LoVo (cell line): ENCODE data around the gene ACOX3.

Source experiments
- DNase-seq: peaks from one replicate; pipeline ENCODE4 v3.0.0-alpha.2; 2016; ENCODE audit warnings: low spot score

The ACOX3 gene

DNA sequence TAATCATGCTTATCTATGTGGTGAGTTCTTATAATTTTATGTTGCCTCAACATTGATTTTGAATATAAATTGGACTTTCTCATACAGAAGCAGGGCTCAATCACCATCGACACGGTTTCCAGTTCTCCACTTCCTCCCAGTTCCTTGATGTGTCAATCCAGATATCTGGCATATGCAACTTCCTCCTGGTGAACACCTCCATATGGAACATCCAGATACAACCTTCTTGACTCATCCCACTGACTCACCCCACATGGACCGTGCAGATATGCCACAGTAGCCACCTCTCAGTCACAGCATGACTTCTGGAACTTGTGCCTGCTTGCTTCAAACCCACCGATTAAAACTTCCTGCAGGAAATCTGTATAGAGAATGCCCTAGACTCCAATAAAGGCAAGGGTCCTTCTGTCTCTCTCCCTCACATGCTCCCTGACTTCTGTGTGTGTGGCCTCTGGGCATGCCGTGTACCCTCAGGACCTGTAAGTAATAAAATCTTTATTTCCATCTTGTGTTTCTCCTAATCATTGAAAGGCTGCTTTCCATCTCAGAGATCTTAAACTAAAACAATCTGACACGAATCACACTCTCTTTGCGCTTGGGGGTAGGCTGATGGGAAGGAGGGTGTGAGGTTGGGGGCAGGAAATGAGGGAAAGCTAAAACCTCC, 104.0 kb downstream of the ACOX3 start:
- peak; percentile 14 for DNase-seq

DNA sequence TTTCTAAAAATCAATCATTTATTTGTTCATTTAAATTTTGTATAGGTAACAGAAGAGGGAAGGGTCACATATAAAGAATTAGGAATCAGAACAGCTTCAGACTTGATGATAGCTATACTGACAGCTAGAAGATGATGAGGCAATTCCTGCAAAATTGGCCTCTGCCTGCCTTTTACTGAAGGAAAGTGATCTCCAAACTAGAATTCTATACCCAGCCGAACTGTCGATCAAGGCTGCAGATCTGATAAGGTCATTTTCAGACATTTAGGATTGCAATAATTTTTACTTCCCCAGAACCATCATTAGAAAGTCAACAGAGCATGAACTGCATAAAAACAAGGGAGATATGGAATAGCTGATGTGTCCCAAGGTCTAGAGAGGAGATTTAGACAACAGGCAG, 104.7 kb downstream of the ACOX3 start:
- no peak for DNase-seq

DNA sequence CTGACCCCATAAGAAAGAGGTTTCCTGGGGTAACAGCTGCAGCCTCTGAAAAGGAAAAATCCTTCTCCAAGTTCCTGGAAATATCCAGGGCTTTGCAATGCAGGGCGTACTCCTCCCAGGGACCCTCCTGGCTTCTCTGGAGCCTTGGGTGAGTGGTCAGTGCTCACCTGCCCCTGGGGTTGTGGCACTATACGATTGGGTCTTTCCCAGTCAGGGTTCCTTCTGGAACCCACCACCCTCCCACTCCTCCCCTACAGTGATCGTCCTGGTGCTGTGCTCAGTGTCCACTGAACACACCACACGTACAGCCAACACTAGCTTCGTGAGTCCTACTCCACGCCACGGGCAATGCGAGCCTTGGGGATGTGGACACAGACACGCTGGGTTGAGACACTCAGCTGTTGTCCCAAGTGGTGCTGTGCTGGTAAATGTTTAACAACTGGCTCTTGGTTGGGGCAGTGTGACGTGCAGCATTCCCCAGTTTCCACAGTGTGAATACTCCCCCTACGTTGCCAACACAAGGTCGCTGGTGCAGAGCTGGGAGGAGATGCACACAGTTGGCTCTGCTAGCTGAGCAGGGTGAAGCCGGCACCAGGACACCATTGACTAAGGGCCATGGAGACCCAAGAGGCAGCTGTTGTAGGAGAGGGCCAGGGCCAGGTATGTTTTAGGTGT, 105.6 kb downstream of the ACOX3 start:
- no peak for DNase-seq

DNA sequence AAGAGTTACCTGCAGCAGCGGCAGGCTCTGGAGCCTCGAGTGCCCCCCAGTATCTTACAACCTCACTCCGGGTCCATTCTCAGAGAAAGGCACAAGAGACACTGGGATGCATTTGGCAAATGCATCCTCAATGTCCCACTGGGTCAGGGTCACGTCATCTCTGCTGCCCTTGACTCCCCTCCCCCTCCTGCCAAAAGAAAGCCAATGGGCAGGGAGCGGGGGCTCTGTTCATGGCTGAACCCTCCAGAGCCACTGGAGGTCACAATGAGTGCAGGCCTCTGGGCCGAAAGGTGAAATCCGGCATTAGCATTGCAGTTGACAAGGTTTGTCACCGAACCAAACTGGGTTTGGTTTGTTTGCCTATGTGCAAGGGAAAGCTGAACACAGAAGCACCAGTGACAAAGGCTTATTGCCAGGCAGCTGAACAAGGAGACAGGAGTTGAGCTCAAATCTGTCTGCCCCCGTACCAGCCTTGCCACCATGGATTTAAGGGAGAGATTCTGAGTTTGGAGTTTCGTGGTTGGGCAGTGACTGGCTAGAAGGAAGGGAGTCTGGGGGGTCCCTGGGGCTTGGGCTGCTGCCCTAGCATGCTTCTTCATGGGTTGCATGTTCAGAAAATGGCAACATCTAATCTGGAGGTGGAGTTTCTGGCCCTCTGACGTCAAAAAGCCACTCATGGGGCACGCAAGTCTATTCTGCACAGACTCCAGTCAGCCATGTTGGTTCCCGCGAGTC, 106.6 kb downstream of the ACOX3 start:
- no peak for DNase-seq

DNA sequence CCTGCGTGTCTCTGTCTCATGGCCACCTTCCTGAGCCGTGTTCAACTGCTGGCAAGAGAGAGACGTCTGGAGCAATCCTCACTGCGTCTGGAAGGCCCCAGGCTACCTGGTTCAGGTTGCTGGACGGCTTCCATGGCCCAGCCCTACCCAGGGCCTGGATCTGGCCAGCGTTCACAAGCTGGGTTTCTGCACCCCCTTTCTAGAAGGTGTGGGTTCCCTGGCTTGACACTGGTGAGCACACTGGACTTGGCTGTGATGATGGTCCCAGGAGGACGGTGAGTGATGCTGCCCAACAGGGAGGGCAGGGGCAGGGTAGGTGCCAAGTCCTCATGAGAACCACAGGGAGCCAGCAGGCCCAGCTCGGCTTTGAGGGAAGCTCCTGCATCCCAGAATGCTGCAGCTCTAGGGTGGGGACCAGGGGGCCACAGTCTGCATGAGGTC, 107.6 kb downstream of the ACOX3 start:
- no peak for DNase-seq

DNA sequence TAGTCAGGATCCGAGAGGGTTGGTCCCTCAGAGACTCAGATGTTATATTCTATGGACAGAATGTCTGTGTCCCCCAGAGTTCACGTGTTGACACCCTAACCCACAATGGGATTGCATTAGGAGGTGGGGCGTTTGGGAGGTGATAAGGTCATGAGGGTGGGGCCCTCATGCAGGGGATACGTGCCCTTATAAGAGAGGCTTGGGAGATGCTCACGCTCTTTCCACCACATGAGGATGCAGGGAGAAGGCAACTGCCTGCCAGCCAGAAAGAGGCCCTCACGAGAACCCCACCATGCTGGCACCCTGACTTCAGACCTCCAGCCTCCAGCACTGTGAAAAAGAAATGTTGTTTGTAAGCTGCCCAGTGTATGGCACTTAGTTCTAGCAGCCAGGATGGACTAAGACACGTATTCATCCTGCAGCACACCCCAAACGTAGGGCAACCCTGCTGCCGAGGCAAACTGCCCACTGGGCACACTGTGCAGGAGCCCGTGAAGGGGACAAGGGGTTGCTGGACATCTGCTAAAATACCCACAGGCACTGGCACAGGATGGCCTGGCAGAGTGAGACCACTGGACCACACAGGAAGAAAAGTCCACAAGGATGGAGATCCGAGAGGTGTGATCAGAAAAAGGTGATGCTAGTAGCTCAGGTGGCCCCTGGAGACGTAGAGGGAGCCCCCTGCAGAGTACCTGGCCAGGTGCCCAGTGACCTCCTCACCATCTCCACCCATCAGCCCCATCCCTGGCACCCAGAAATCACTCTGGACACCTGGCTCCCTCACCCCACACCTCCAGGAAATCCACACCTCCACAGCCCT, 108.3 kb downstream of the ACOX3 start:
- DNase-seq = no peak

DNA sequence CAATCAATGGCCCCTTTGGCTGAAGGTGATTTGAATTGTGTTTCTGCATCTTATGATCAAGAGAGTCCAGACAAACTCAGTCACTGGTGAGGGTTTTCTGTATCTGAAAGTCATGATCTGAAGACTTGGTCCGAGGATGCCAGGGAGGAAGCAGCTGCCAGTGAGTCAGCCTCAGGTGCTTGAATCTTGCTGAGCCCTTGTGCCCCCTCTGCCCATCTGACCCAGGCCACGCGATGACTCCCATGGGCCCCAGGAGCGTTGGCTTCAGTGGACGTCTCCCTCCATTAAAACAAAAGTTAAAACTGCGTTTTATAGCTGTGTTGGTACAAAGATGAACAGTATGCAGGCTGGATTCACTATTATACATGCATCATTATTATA, 109.0 kb downstream of the ACOX3 start:
- no peak for DNase-seq

DNA sequence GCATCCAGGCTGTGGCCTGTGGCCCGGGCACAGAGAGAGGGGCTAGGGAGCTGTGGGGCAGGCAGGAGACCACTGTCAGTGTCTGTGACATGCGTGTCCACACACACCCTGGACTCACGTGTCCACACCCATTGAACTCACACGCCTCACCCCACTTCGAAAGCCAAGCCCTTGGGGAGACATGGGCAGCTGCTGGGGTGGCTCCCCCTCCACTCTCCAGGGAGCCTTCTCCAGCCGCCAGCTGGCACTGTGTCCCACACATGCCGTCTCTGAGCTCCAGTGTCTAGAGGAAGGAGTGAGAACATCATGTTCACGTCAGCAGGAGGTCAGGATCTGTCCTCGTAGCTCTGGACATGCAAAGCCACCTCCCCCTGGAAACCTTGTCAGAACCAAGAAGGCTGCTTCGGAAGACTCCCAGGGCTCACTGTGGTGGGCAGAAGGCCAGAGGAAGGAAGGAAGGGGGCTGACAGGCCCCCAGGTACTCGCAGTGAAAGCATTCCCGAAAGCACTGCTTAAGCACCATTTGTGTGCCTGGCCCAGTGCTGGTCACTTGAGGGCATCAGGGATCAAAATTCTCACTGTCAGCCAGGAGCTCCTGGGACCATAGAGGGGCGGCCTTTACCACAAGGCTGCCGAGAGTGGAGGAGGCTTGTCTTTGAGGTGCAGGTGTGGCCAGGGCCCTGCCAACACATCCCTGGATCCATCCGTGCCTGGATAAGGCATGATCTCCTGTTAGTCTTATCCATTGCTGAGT, 109.5 kb downstream of the ACOX3 start:
- DNase-seq = no peak

DNA sequence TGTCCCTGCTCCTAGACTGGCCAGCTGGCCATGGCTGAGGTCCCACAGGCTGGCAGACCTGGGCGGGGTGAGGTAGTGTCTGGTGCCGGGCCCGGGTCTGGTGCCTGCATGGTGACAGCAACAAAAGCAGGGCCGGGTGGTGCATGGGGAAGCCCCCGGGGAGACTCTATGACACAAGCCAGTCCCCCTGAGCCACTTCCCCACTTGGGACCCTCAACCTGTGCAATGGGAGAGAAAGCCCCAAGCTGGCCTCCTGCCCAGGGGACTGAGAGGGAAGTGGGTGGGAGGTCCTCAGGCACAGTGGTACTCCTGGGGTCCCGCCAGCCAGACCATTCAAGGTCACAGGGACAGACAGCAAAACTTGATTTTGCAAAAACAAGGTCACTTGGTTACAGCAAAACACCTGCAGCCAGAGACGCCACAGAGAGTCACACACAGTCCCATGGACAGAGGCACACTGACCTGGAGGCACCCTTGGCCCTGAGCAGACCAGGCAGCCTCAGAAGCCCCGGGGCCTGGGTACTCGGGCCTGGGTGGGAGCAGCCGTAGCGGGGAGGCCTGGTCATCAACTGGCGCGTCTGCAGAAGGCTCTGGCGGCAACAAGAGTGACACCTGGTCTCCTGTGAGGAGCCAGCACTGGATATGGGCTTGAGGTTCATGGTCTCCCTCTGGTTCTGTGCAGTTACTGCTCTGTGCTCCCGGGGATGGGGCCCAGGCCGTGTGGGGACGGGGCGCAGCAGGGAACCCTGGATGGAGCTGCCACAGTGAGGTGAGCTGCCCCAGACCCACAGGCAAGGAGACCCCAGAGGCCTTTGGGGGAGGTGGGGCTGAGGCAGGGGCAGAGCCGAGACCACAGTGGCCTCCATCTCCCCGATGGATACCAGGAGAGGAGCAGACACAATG, 110.4 kb downstream of the ACOX3 start:
- DNase-seq = no peak

DNA sequence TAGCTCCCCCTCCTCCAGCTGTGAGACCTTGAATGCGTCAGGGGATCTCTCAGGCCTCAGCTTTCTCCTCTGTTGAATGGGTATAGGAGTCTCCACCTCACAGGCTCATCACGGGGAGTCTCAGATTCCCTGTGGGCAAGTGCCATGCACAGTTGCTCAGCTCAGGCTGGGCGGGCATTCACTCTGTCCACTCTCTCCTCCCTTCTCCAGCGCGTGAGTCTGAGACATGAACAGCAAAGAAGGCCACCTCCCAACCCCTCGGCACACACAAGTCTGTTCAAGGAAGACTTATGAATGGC, 111.0 kb downstream of the ACOX3 start:
- no peak for DNase-seq

DNA sequence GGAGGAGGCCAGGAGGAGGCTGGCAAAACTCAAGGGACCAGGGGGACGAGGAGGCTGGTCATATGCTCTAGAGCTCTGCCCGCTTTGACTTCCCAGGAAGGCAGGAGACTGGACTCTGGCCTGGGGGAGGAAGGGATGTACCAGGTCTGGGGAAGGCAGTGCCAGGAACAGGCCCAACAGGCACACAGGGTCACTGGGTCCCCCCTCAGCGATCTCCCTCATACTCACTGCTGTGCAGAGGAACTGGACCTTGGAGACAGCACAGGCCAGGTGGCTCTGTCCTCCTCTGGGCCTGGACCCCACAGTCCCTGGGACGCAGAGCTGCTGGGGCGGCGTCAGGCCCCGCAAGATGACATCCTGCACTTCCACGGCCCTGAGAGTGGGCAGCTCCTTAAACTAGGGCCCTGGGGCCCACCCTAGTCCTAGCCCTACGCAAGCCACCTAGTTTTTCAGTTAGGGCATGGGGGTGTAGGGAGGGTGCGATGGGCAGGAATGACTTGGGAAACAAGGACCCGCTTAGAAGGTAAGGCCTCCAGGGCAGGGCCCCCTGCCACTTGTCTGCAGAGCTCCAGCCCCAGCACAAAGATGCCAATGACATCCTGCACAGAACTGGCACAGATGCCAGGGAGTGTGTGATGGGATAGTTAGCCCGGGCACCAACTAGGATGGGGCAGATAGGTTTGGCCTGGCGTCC, 111.5 kb downstream of the ACOX3 start:
- no peak for DNase-seq

DNA sequence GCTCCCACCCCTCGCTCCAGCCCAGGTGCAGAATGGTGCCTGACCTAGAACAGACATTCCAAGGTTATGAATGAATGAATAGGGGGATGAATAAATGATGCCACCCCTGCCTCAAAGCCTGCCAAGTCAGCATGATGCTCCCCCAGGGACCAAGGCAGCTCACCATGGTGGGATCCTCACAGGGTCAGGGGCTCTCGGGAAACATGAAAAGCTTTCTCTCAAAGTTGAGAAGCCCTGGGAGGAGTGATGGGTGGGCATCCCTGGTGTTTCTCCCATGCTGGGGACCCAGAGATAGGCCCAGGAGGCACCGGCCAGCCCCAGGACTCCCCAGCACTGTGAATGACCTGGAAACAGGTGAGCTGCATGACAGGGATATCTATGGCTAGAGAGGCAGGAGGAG, 112.1 kb downstream of the ACOX3 start:
- no peak for DNase-seq

DNA sequence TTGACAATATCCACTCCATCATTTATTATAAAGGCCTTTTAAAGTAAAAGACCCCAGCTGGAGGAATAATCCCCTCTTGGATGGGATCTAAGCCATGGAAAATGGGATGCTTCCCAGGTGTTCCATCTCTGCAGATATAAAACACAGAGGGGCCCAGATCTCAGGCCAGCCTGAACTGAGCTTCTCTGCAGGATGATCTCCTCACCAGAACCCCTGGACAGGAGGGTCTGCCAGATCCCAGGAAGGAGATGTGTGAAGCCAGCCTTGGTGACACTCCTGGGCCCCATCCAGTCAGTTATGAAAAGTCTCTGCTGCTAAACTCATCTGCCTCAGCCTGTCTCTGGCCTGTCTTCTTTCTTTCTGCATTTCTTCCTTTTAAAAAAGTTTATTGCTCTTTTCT, 114.3 kb downstream of the ACOX3 start:
- DNase-seq = no peak

DNA sequence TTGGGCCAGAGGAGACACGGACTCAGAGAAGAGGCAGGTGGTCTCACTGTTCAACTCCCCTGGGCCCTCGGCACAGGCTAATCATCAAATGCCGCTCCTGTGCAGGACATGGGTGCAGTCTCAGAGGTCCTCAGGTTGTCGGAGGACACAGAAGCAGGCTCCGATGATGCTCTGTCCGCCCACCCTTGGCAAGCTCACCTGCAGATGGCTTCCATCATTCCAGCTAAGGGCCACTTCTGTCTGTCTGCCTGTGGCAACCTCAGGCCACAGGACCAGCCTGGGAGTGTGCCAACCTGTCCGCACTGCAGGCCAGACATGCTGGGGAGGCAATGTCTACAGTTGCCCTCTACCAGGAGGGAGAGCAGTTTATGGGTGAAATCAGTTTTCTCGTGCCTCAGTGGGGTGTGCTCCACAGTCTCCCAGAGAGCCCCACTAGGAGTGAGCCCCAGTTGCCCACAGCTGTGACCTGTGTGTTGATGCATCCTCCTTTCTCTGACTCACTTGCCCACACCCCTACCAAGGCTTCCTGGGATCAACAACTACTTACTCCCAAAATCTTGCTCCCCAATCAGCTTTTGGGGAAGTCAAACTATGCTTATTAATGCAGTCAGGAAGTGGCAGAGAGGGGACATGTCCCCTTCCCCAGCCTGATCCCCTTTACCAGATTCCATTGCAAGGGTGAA, 115.1 kb downstream of the ACOX3 start:
- DNase-seq = no peak

DNA sequence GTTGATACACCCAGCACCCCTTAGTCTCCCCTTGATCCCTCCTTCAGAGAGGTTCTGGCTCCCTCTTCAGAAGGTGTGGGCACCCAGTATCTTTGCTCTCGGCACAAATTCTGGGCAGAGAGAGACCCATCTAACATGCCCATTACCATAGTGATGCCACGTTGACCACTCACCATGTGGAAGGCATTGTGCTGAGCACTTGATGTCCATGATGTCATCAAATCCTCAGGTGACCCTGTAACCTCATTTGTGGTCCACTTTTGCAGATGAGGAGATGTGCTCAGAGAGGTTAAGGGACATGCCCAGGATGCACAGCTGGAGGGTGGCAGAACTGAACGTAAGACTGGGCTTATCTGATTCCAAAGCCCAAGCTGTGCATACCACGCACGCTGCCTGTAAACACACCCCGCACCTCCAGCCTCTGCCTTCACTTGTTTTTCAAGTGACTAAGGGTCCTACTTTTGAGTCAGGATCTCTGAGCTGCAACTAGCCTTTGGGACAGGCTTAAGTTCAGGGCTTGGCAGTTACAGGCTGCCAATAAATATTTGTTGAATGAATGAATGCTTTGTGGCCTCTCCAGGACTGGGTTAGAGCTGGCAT, 115.8 kb downstream of the ACOX3 start:
- no peak for DNase-seq

DNA sequence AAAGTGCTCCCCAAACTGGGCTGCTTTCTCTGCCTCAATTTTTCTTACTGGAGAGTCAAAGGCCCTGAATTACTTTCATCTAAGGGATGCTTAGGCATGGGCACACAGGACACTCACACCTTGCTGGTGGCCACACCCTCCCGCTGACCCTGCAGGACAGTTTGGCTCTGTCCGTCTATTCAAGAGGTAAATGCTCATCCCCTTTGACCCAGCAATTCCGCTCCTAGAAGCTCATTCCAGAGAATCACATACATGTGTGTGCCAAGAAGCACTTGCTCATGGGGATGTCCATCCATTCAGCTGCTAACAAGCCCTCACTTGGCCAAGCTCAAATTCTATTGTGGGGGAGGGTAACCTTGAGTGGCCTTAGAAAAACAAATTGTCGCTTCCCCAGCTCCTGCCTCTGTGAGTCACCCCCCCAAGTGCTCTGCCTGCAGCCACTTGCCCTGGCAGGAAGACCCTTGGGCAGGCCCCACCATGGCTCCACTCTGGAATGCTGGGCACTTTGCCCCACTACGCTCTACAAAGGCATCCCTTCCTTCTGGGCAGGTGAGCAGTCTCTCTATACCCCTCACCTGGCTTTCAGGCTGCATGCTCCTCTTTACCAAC, 116.5 kb downstream of the ACOX3 start:
- no peak for DNase-seq

DNA sequence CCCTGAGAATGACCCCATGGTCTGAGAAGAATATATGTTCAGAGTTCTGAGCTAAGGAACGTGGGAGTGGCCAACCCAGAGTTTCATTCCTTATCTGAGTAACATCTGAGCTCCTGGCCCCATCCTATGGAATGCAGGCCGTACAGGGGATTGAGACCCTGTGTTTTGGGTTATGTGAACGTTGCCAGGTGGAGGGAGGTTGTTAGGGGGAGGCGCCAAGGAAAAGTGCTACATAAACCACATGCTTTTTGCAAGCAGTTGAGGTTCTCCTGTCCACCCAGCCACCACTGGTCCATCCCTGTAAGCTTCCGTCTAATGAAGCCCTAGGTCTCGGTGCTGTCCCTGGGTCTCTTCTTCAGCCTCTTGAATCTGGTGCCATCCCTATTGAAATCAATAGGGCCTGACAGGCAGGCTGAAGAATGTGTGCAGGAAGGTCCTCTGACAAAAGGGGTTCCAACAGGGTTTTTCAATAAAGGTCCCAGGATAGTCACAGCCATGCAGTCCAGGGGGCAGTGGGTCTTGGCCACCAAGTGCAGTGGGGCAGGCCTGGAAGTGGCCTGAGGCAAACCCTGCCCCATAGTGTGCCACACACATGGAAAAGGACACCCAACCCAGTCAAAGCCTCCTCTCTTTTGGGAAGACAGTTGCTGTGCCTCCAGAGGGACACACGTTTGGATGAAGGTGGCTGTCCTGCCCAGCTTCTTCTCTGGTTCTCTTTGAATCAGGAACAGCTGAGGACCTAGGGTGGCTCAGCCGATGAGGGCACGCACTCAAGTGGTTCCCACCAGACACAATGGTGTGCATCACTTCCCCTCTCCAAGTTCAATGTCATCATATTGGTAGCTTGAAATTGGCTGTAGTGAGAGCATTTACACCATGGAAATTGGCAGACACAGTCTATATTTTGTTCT, 117.5 kb downstream of the ACOX3 start:
- DNase-seq = no peak

DNA sequence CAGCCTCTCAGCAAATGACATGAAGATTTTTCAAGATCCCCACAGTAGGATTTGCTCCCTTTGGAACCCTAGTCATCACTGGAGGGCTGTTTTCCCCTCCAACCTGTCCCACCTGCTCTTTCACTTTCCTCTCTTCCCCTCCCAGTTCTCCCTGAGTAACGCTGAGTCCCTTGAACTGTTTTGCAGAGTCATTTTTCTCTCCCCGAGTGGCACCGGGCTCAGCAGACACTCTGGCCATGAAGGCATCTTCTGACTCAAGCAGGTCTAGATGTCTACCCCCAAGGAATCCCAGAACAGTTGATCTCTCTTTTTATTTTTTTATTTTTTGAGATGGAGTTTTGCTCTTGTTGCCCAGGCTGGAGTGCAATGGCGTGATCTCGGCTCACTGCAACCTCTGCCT, 118.8 kb downstream of the ACOX3 start:
- DNase-seq = no peak
